HepG2 (cell line): ENCODE data around the gene DDN. TPM values are rescaled to one million over a fixed set of nuclear protein-coding genes. Genes with fewer than 3 reads are reported as not detected.

Source experiments
- AKNA ChIP-seq: sonication (generic); formaldehyde crosslinking; IDR thresholded peaks from 2 replicates; pipeline ENCODE4 v1.4.0; 2020; ENCODE audit warnings: missing genetic modification reagents, borderline replicate concordance
- BCL6 ChIP-seq: IDR thresholded peaks from 2 replicates; pipeline ENCODE4 v1.6.1; 2016; ENCODE audit warnings: missing genetic modification reagents, missing compliant biosample characterization
- DPF2 ChIP-seq: sonication (generic); formaldehyde crosslinking; IDR thresholded peaks from 2 replicates; pipeline ENCODE4 v1.4.0; 2020; ENCODE audit warnings: mild to moderate bottlenecking, low read depth, missing genetic modification reagents, borderline replicate concordance
- FOXM1 ChIP-seq: sonication (generic); formaldehyde crosslinking; IDR thresholded peaks from 2 replicates; pipeline ENCODE4 v1.5.0; 2020; ENCODE audit warnings: missing genetic modification reagents
- KLF12 ChIP-seq: sonication (generic); formaldehyde crosslinking; IDR thresholded peaks from 2 replicates; pipeline ENCODE4 v1.4.0; 2020; ENCODE audit warnings: missing genetic modification reagents, borderline replicate concordance
- MAFK ChIP-seq, 2 experiments: IDR thresholded peaks in 1 of 2; conservative IDR thresholded peaks in 1 of 2; 2 replicates each; pipeline ENCODE4 v1.6.1; 2011; ENCODE audit warnings: improper control_type of control experiment in 2 of 2, low read length in 2 of 2
- MLLT10 ChIP-seq: sonication (generic); formaldehyde crosslinking; IDR thresholded peaks from 2 replicates; pipeline ENCODE4 v1.4.0; 2020; ENCODE audit warnings: missing genetic modification reagents
- YEATS2 ChIP-seq: sonication (generic); formaldehyde crosslinking; IDR thresholded peaks from 2 replicates; pipeline ENCODE4 v1.4.0; 2020; ENCODE audit warnings: missing genetic modification reagents, borderline replicate concordance
- ZNF121 ChIP-seq: sonication (generic); formaldehyde crosslinking; IDR thresholded peaks from 2 replicates; pipeline ENCODE4 v1.5.0; 2020; ENCODE audit warnings: mild to moderate bottlenecking, missing genetic modification reagents
- ZNF567 ChIP-seq: sonication (generic); formaldehyde crosslinking; IDR thresholded peaks from 2 replicates; pipeline ENCODE4 v1.8.1; 2023; ENCODE audit warnings: mild to moderate bottlenecking, missing genetic modification reagents, borderline replicate concordance
- polyA plus RNA-seq, 8 experiments: library from polyadenylated mRNA; depleted of rRNA in 3 of 8; stranded (reverse) in 7 of 8; unstranded in 1 of 8; fragments of >200 nt; fragmentation: Illumina TruSeq in 4 of 8; extraction: Trizol in 4 of 8; gene quantifications; 2 replicates each; pipeline versions ENCODE4 v1.2.1 to v1.2.3, GENCODE V29; 2011 to 2016; ENCODE audit warnings: low read depth in 4 of 8, missing spikeins in 1 of 8, mixed read lengths in 1 of 8; ENCODE audit not compliant: insufficient read depth in 1 of 8
- total RNA-seq, 5 experiments: library from RNA; depleted of rRNA; stranded (reverse); fragments of >200 nt; fragmentation: Illumina TruSeq; extraction: Trizol; gene quantifications; 2 replicates each; pipeline ENCODE4 v1.2.3, GENCODE V29; 2016; ENCODE audit warnings: low read depth in 1 of 5
- TF ChIP-seq, protein P1 (sequence below): sonication (generic); formaldehyde crosslinking; IDR thresholded peaks from 2 replicates; pipeline ENCODE4 v1.9.0; 2022; ENCODE audit warnings: low read depth, missing genetic modification reagents
- TF ChIP-seq, protein P2 (sequence below): sonication (generic); formaldehyde crosslinking; IDR thresholded peaks from 2 replicates; pipeline ENCODE4 v1.5.0; 2020; ENCODE audit warnings: mild to moderate bottlenecking, missing genetic modification reagents, moderate library complexity
- TF ChIP-seq, protein P3 (sequence below): sonication (generic); formaldehyde crosslinking; IDR thresholded peaks from 2 replicates; pipeline ENCODE4 v1.5.1; 2020; ENCODE audit warnings: mild to moderate bottlenecking, missing genetic modification reagents, borderline replicate concordance

Gene DDN
- total and polyA plus RNA-seq, 2 of the 13 experiments (the other 11 are each of a cell fraction or from before 2014, with no cell fraction given), result 0.24 to 0.53 TPM

- TF ChIP-seq AKNA (CRISPR knock-in tag) (no peak), YEATS2 (CRISPR knock-in tag) (peak; percentile 93), DPF2 (CRISPR knock-in tag) (no peak), BCL6 (CRISPR knock-in tag) (peak; percentile 26; the same call in 1 of the 2 replicates), MAFK (conservative IDR thresholded peaks at IDR 0.05 in 1 of 2, IDR thresholded peaks at IDR 0.05 in 1 of 2; ENCODE audit: low read length in 2 of 2) (no peak), KLF12 (CRISPR knock-in tag) (no peak), MLLT10 (CRISPR knock-in tag) (no peak), ZNF121 (CRISPR knock-in tag) (no peak), ZNF567 (CRISPR knock-in tag) (no peak), FOXM1 (CRISPR knock-in tag) (no peak)
- TF ChIP-seq, protein P1, sequence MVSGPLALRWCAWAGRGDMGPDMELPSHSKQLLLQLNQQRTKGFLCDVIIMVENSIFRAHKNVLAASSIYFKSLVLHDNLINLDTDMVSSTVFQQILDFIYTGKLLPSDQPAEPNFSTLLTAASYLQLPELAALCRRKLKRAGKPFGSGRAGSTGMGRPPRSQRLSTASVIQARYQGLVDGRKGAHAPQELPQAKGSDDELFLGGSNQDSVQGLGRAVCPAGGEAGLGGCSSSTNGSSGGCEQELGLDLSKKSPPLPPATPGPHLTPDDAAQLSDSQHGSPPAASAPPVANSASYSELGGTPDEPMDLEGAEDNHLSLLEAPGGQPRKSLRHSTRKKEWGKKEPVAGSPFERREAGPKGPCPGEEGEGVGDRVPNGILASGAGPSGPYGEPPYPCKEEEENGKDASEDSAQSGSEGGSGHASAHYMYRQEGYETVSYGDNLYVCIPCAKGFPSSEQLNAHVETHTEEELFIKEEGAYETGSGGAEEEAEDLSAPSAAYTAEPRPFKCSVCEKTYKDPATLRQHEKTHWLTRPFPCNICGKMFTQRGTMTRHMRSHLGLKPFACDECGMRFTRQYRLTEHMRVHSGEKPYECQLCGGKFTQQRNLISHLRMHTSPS (CRISPR knock-in tag), result peak; percentile 17; the same call in 1 of the 2 replicates
- TF ChIP-seq, protein P2, sequence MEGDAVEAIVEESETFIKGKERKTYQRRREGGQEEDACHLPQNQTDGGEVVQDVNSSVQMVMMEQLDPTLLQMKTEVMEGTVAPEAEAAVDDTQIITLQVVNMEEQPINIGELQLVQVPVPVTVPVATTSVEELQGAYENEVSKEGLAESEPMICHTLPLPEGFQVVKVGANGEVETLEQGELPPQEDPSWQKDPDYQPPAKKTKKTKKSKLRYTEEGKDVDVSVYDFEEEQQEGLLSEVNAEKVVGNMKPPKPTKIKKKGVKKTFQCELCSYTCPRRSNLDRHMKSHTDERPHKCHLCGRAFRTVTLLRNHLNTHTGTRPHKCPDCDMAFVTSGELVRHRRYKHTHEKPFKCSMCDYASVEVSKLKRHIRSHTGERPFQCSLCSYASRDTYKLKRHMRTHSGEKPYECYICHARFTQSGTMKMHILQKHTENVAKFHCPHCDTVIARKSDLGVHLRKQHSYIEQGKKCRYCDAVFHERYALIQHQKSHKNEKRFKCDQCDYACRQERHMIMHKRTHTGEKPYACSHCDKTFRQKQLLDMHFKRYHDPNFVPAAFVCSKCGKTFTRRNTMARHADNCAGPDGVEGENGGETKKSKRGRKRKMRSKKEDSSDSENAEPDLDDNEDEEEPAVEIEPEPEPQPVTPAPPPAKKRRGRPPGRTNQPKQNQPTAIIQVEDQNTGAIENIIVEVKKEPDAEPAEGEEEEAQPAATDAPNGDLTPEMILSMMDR (CRISPR knock-in tag), result peak; percentile 7; the same call in 1 of the 2 replicates
- TF ChIP-seq, protein P3, sequence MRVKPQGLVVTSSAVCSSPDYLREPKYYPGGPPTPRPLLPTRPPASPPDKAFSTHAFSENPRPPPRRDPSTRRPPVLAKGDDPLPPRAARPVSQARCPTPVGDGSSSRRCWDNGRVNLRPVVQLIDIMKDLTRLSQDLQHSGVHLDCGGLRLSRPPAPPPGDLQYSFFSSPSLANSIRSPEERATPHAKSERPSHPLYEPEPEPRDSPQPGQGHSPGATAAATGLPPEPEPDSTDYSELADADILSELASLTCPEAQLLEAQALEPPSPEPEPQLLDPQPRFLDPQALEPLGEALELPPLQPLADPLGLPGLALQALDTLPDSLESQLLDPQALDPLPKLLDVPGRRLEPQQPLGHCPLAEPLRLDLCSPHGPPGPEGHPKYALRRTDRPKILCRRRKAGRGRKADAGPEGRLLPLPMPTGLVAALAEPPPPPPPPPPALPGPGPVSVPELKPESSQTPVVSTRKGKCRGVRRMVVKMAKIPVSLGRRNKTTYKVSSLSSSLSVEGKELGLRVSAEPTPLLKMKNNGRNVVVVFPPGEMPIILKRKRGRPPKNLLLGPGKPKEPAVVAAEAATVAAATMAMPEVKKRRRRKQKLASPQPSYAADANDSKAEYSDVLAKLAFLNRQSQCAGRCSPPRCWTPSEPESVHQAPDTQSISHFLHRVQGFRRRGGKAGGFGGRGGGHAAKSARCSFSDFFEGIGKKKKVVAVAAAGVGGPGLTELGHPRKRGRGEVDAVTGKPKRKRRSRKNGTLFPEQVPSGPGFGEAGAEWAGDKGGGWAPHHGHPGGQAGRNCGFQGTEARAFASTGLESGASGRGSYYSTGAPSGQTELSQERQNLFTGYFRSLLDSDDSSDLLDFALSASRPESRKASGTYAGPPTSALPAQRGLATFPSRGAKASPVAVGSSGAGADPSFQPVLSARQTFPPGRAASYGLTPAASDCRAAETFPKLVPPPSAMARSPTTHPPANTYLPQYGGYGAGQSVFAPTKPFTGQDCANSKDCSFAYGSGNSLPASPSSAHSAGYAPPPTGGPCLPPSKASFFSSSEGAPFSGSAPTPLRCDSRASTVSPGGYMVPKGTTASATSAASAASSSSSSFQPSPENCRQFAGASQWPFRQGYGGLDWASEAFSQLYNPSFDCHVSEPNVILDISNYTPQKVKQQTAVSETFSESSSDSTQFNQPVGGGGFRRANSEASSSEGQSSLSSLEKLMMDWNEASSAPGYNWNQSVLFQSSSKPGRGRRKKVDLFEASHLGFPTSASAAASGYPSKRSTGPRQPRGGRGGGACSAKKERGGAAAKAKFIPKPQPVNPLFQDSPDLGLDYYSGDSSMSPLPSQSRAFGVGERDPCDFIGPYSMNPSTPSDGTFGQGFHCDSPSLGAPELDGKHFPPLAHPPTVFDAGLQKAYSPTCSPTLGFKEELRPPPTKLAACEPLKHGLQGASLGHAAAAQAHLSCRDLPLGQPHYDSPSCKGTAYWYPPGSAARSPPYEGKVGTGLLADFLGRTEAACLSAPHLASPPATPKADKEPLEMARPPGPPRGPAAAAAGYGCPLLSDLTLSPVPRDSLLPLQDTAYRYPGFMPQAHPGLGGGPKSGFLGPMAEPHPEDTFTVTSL, result no peak
These were observed 41.8 kb downstream of the DDN start, which contains the start of gene ARF3 (continued) for GRCh38 chr12:48957141-48958048.
